ENCODE data around the gene EIF2D. TPM values are rescaled to one million over a fixed set of nuclear protein-coding genes. Genes with fewer than 3 reads are reported as not detected.

Gene EIF2D
- total and polyA plus RNA-seq, 2 of the 13 experiments (the other 11 are each of a cell fraction or from before 2014, with no cell fraction given): 45.1 to 64.9 TPM

- BruUV-seq (replicated peaks): no TSS peak
- TF ChIP-seq ZNF556 (CRISPR knock-in tag; IDR thresholded peaks at IDR 0.05; ENCODE audit: borderline replicate concordance) (no peak), PLRG1 (conservative IDR thresholded peaks at IDR 0.05) (no peak), DDIT3 (CRISPR knock-in tag; IDR thresholded peaks at IDR 0.05) (no peak), SMARCE1 (IDR thresholded peaks at IDR 0.05; ENCODE audit: borderline replicate concordance) (no peak), BRF2 (CRISPR knock-in tag; IDR thresholded peaks at IDR 0.05) (no peak), ZNF407 (CRISPR knock-in tag; IDR thresholded peaks at IDR 0.05; ENCODE audit: not compliant biosample characterization) (no peak), EZH2 (conservative IDR thresholded peaks at IDR 0.05; ENCODE audit: low read depth, low read length) (no peak), ZSCAN20 (CRISPR knock-in tag; IDR thresholded peaks at IDR 0.05; ENCODE audit: borderline replicate concordance) (no peak)
- in situ Hi-C loops (cut with HindIII; ENCODE audit: extremely low pct_ligation_motif_present, low pct_unique_long_range_greater_than_20kb): loop anchor here (25.0 kb wide), 1 partner anchor 276 kb away; the partner anchor contains the start of gene FCMR
- ChIA-PET CTCF (ENCODE audit: low intra/inter-chr PET ratio, low total read pairs) (interaction anchor here (3.2 kb wide), 1 partner anchor 28 kb away, joined by 33 read pairs; no protein-coding TSS in a partner anchor), POLR2A (interaction anchor here (1.0 to 1.9 kb wide), 6 partner anchors 13 to 64 kb away, joined by 3 to 19 read pairs (median 6); partner anchors contain the start of gene EIF2D)
- Histone ChIP-seq H3K4me3 (replicated peaks in 1 of 3; ENCODE audit: insufficient read depth in 1 of 3, low read depth in 2 of 3, low read length in 3 of 3) (peak overlapping the region; percentile 68 to 83 (median 81)), H4K20me1 (ENCODE audit: insufficient read depth, low read length) (no peaks in the 10 kb centered on the region), H3K79me2 (ENCODE audit: insufficient read depth, low read length) (no peaks in the 10 kb centered on the region), H3K9me3 (ENCODE audit: low read length) (no peaks in the 10 kb centered on the region), H2AFZ (ENCODE audit: low read length) (no peak overlapping the region), H3K27ac (ENCODE audit: extremely low read length, insufficient read depth, low read length) (no peak overlapping the region), H3K36me3 (replicated peaks in 1 of 2; ENCODE audit: control insufficient read depth in 1 of 2, insufficient read depth in 2 of 2, low read length in 2 of 2) (no peaks in the 10 kb centered on the region), H3K27me3 (ENCODE audit: control insufficient read depth in 1 of 2, insufficient read depth in 2 of 2, low read length in 2 of 2) (peaks cover 0 to 3% of the 10 kb centered on the region in 2 experiments; a peak in 2 of 5 replicates), H3K9ac (ENCODE audit: insufficient read depth, low read depth, low read length) (peak overlapping the region; percentile 61), H3K4me2 (ENCODE audit: low read depth, low read length) (peak overlapping the region; percentile 87), H3K4me1 (ENCODE audit: insufficient read depth, low read length) (peaks cover 26% of the 10 kb centered on the region)
- WGBS (ENCODE audit: low lambda C conversion rate): 33% methylated on average over 14 of the region's 14 CpGs
- FAIRE-seq (no peak), DNase-seq (ENCODE audit: low spot score) (no peak), ATAC-seq (peak; percentile 12)
- intact Hi-C loops (cut with micrococcal nuclease; ENCODE audit: unreplicated experiment): no loop called here
Observed at GRCh38 chr1:206635978-206636345, 23.7 kb upstream of the EIF2D start.
